Tongue (tissue), 2 donors: Measurements from ENCODE around the gene RENBP. TPM values are rescaled to one million over a fixed set of nuclear protein-coding genes. Genes with fewer than 3 reads are reported as not detected.
"Not testable (repeated sequence)": the region's sequence is repeated elsewhere in the genome, so short reads cannot be mapped to it uniquely, and the experiment has no call there.

Experiments
- DNase-seq: peaks from one replicate; pipeline ENCODE4 v3.0.0-alpha.2; 2015
- total RNA-seq: library from RNA; depleted of rRNA; stranded (reverse); fragments of >200 nt; gene quantifications from one replicate; pipeline ENCODE4 v1.2.3, GENCODE V29; 2014

The RENBP gene
- total RNA-seq = 5.2 TPM

- no peak for DNase-seq
Measured at GRCh38 chrX:153944140-153944799, at the start of gene RENBP. RENBP (minus strand) TSS chrX:153944643; CDS start chrX:153944610, 33 bp downstream.

- no peak for DNase-seq
Measured at GRCh38 chrX:153993978-153994377, 49.5 kb upstream of the RENBP start.

DNA sequence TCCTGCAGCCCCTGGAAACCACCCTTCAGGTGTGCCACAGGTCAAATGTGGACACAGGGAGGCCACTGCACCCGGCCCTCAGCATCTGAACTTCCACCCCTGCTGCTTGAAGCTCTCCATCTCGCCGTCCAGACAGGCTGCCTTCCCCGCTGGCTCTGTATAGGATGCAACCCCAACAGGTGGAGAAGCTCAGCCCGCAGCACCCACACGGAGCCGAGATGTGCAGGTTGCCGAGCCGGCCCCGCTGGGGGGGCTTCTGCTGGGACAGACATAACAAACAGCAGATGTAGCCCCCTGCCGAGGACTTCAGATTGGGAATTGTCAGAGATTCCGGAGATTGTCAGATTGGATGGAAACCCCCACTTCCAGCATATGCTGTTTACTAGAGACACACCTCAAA is 48.6 kb upstream of the RENBP start:
- DNase-seq = no peak

DNA sequence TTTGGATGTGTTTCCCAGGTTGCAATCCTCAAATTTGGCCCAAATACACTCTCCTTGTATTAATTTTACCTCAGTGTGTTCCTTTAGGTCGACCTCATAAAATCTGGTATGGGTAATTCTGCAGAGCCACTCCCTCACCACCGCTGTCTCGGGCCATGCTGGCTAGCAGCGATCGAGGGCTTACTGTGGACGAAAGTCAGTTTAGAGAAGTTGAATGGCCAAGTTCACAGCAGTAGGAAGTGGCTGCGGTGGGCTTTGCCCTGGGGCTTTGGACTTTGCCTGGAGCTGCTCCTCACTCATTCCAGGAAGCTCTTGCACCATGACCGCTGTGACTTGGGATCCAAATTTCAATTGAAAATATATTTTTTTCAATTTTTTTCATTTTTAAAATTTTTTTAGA is 47.7 kb upstream of the RENBP start:
- DNase-seq = no peak

DNA sequence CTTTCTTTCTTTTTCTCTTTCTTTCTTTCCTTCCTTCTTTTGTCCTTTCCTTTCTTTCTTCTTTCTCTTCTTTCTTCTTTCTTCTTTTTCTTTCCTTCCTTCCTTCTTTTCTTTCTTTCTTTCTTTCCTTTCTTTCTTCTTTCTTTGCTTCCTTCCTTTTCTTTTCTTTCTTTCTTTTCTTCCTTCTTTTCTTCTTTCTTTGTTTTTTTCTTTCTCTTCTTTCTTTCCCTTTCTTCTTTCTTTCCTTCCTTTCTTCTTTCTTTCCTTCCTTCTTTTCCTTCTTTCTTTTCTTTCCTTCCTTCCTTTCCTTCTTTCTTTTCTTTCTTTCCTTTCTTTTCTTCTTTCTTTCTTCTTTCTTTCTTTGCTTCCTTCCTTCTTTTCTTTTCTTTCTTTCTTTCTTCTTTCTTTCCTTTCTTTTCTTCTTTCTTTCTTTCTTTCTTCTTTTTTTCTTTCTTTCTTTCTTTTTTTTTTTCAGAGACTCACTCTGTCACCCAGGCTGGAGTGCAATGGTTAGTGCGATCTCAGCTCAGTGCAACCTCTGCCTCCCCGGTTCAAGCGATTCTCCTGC is 46.7 kb upstream of the RENBP start:
- no peak for DNase-seq

- DNase-seq = no peak
Measured at GRCh38 chrX:153989973-153990655, 45.7 kb upstream of the RENBP start.

DNA sequence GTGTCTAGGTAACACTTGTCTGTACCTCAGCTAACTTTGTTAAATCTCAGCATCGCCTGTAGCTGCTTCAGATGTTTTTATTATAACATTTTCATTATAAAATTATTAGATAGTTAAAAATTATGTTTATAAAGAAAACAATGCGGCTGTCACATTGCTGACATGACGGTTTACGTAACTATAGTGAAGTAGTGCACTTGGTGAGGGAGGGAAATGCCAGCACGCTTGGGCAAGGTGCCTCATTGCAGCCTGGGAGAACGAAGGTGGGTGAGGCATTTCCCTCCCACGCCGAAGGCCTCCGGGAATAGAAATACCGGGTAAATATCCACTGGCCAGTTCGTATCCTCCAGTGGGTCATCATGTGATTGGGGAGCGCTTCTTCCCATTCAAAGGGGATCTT is 44.0 kb upstream of the RENBP start:
- DNase-seq = no peak

GRCh38 chrX:153984351-153985178 is 40.1 kb upstream of the RENBP start:
- no peak for DNase-seq

DNA sequence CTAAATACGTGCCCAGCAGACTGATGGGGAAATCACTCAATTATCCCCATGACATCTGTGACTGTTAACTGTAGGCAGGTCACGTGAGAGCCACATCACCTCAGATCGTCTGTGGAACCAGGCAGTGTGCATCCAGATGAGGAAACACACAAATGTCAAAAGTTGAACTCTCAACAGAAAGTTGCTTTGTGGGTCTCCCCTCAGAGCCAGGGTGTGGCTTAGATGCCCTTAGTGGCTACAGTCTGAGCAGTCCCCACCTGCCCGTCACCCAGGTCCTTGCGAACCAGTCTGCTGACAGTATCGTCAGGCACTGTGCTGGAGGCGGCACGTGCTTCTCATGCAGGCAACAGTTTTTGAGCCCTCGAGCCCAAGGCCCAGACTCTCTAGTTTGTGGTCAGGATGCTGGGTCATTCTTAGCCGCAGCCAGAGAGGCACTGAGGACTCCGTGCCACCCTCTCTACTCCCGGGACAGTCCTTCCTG is 38.9 kb upstream of the RENBP start:
- no peak for DNase-seq

DNA sequence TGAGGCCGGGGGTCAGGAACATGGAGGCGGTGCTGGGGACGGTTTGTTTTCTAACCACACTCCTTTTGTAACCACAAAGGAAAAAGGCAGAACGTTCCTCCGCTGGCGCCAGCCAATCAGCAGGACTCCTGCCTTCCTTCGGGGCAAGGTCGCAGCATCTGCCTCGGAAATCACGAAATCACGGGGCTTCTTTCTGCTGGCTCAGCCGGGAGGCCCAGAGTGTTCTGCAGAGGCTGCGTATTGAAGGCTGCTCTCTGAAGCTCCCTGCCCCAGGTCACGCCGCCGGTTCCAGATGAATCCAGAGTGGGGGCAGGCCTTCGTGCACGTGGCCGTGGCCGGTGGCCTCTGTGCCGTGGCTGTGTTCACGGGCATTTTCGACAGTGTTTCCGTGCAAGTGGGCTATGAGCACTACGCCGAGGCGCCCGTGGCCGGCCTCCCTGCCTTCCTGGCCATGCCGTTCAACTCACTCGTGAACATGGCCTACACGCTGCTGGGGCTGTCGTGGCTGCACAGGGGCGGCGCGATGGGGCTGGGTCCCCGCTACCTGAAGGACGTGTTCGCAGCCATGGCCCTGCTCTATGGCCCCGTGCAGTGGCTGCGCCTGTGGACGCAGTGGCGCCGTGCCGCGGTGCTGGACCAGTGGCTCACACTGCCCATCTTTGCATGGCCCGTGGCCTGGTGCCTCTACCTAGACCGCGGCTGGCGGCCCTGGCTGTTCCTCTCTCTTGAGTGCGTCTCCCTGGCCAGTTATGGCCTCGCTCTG is 37.5 kb upstream of the RENBP start:
- peak; percentile 31 for DNase-seq

- DNase-seq = no peak
Measured at GRCh38 chrX:153981231-153981630, 36.8 kb upstream of the RENBP start.

DNA sequence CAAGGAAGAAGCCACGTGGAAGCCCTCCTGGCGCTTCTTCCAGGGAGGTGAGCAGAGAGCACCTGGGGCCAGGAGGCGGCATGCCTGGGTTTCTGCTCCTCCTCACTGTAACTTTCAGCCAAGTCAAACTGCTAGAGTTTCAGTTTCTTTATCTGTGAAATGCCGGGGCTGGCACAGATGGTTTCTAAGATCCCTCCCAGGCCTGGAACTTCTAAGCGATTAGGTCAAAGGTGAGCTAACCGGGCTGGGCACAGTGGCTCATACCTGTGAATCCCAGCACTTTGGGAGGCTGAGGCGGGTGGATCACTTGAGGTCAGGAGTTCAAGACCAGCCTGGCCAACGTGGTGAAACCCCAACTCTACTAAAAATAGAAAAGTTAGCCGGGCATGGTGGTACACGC is 36.0 kb upstream of the RENBP start:
- DNase-seq = not testable (repeated sequence)

DNA sequence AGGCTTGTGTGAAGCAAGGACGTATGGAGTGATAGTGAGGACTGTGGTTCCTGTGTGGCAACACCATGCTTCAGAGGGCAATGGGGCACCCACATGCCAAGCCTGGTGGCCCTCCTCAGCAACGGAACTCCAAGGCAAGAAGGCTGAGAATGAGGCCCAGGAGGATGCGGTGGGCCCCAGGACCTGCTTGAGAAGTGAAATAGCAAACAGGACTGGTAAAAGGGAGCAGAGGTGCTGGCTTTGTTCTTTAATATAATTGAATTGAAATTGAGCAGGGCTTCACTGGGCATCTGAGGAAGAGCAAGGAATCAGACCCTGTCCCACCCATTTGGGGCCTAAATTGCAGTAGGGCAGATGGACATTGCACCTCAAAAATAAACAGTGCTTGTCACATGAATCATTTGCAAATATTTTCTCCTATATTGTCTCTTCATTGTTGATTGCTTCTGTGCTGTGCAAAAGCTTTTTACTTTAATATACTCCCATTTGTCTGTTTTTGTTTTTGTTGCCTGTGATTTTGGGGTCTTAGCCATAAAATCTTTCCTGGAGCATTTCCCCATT is 30.4 kb upstream of the RENBP start:
- no peak for DNase-seq

DNA sequence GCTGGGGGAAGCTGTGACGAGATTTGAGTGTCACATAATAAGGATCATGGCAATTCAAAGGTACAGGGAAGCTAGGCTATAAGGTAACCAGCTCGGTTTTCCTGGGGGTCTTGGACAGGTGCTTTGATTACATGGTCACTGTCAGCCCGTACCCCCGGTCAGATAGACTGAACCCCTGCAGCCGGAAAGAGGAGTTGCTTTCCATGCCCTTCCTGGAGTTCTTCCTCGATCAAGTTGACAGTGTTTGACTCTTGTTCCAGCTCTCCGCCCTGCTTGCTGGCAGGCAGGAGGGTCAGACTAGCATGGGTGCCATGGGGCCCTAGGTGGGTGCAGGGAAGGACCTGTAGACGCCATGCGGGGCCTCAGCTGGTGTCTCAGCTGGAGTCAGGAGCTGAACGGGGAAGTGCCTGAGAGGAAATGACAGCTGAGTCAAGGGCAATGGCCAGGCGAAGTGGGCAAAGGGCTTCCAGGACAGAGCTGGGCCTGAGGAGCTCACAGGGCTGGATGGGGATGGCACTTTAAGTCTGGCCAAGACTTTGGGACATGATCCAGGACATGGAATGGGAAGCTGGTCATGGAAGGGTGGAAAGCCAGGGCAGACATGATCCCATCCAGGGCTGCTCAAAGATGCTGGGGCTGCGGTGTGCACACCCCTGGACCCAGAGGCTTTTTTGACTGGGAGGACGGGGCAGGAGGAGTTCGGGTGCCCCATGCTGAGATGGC is 29.7 kb upstream of the RENBP start:
- no peak for DNase-seq

- DNase-seq = no peak
Measured at GRCh38 chrX:153973127-153974002, 28.9 kb upstream of the RENBP start.

DNA sequence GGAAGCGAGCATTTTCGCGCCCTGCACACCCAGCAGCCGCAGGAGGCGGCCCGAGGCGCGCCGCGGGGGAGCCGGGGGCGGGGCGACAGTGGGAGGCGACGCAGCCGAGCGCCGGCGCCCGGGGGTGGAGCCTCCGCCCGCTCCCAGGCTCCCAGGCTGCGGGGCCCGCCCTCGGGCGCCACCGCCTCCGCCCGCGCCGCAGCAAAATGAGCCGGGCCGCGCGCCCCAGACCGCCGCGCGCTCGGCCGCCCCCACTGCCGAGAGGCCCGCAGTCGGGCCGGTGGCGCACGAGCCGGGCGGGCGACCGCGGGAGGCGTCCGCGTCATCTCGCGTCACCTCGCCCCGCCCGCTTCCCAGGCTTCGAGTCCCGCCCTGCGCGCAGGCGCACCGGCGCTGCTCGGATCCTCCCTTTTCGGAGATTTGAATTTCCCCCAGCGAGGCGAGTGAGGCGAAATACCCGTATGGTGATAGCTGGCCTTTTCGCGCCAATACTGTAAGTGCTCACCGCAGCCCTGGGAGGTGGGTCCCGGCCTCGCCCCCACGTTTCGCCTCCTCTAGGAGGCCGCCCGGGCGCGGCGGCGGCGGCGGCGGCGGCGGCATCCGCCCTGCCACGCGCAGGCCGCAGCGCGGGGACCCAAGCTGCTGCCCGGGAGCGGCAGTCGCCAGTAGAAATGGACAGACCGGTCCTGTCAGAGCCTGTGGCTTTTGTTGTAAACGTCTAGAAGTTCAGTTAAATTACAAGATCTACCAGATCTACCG is 28.1 kb upstream of the RENBP start, which contains the start of gene TMEM187:
TMEM187 (plus strand) TSS at position 387 of the 759 bp plus-strand sequence. CDS start 9,309 bp downstream, outside the sequence.
- DNase-seq = peak; percentile 95

- DNase-seq = peak; percentile 97
Measured at GRCh38 chrX:153971450-153972367, 27.3 kb upstream of the RENBP start, which contains the start of gene HCFC1. HCFC1 (minus strand) TSS chrX:153971818; CDS start chrX:153970840, 978 bp downstream.

DNA sequence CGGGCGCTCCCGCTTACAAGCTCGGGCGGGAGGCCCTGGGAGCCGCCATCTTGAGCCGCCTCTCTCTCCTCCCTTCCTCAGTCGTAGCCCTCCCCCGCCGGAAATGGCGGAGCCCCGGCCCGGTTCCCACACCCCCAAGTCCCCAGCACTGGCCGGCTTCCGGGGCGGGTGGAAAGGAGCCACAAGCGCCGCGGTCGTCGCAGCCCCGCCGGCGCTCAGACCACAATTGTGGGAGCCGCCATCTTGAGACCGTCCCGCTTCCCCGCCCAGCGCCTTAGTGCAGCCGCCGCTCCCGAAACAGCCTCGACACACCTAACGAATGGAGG is 26.6 kb upstream of the RENBP start:
- DNase-seq = peak; percentile 91
